SK-N-SH treated with all-trans-retinoic acid at 6 μM for 48 hours (cell line): ENCODE measurements around the gene BEND6.

Source experiments
- GLIS3 ChIP-seq: fragments of 250-450 bp; sonication (Bioruptor Pico); IDR thresholded peaks from 2 replicates; pipeline ENCODE4 v1.5.0; 2020; ENCODE audit warnings: mild to moderate bottlenecking, moderate library complexity
- OSR1 ChIP-seq: fragments of 250-450 bp; sonication (Bioruptor Pico); IDR thresholded peaks from 2 replicates; pipeline ENCODE4 v1.8.0; 2022; ENCODE audit warnings: moderate library complexity, mild to moderate bottlenecking, inconsistent platforms
- ZC3H10 ChIP-seq: fragments of 250-450 bp; sonication (Bioruptor Pico); IDR thresholded peaks from 2 replicates; pipeline ENCODE4 v1.5.1; 2021; ENCODE audit warnings: mild to moderate bottlenecking, moderate library complexity
- ZFP30 ChIP-seq: fragments of 450-650 bp; formaldehyde crosslinking; IDR thresholded peaks from 2 replicates; pipeline ENCODE4 v1.5.0; 2022; ENCODE audit warnings: mild to moderate bottlenecking, moderate library complexity

- TF ChIP-seq ZFP30 (CRISPR knock-in tag) (no peak), ZC3H10 (CRISPR knock-in tag) (no peak), OSR1 (no peak), GLIS3 (no peak)
Observed at GRCh38 chr6:56923565-56923964, 31.3 kb upstream of the BEND6 start.
